HCT116 (cell line): Measurements from ENCODE around the gene CCDC106. TPM values are rescaled to one million over a fixed set of nuclear protein-coding genes. Genes with fewer than 3 reads are reported as not detected.

Source experiments
- ATAC-seq: fragments of 200-7000 bp; cut with Tn5 transposase; 2 replicates; pipeline ENCODE4 v1.9.1; 2020; ENCODE audit warnings: mild to moderate bottlenecking, moderate library complexity
- BruUV-seq: library from RNA; stranded (reverse); fragments of 400-500 nt; replicated peaks from 2 replicates; lab custom pipeline; 2021; lab: Mats Ljungman, UMichigan
- CTCF ChIA-PET: fragments of 300-600 bp; sonication (Branson Sonifier 250); formaldehyde crosslinking; loops from one replicate; lab custom pipeline; 2021; ENCODE audit warnings: antibody characterized with exemption; lab: Charles Lee
- POLR2A ChIA-PET: fragments of 300-600, 350-600 bp; sonication (Branson Sonifier 250); formaldehyde crosslinking; loops from one replicate; lab custom pipeline; 2021; ENCODE audit warnings: antibody characterized with exemption; lab: Charles Lee
- RAD21 ChIA-PET, 2 experiments: fragments of 300-600 bp; sonication (Branson Sonifier 250); formaldehyde crosslinking; loops; one replicate each; lab custom pipeline; 2023; ENCODE audit warnings: low total read pairs in 2 of 2; ENCODE audit not compliant: uncharacterized antibody in 2 of 2, unreplicated experiment in 2 of 2, low non-redundant PET in 1 of 2; lab: Charles Lee
- DNase-seq: peaks from one replicate; pipeline ENCODE4 v3.0.0-alpha.2; 2010; ENCODE audit warnings: low read depth, low spot score
- H2AFZ ChIP-seq: fragments of 200-600 bp; shearing (Covaris generic), sonication (generic); 2 replicates; pipeline ENCODE4 v1.6.1; 2017; ENCODE audit warnings: low read depth, mixed run types, mixed read lengths, antibody characterized with exemption, low read length; ENCODE audit not compliant: poor library complexity, severe bottlenecking
- H3K27ac ChIP-seq: 2 replicates; pipeline ENCODE4 v1.5.1; 2012; ENCODE audit warnings: low read depth, low read length
- H3K27me3 ChIP-seq: fragments of 200-600 bp; sonication (generic); 2 replicates; pipeline ENCODE4 v1.6.1; 2016; ENCODE audit warnings: mixed run types, low read length, mixed read lengths; ENCODE audit not compliant: insufficient read depth
- H3K36me3 ChIP-seq, 2 experiments: fragments of 200-500 bp in 1 of 2; fragments of 200-600 bp in 1 of 2; sonication (Bioruptor generic) in 1 of 2; sonication (generic) in 1 of 2; 2 replicates each; pipeline versions ENCODE4 v1.5.1 to v1.6.1; 2014 to 2016; ENCODE audit warnings: low read length in 2 of 2, inconsistent platforms in 1 of 2, mixed read lengths in 1 of 2, mixed run types in 1 of 2; ENCODE audit not compliant: insufficient read depth in 2 of 2, control insufficient read depth in 1 of 2
- H3K4me1 ChIP-seq, 2 experiments: fragments of 200-600 bp in 1 of 2; sonication (generic) in 1 of 2; 2 replicates each; pipeline versions ENCODE4 v1.5.1 to v1.6.1; 2012 to 2017; ENCODE audit warnings: low read length in 2 of 2, inconsistent platforms in 1 of 2, mild to moderate bottlenecking in 1 of 2, mixed read lengths in 1 of 2, mixed run types in 1 of 2, moderate library complexity in 1 of 2; ENCODE audit not compliant: insufficient read depth in 2 of 2, control insufficient read depth in 1 of 2
- H3K4me2 ChIP-seq: fragments of 200-600 bp; sonication (generic); 2 replicates; pipeline ENCODE4 v1.6.1; 2017; ENCODE audit warnings: mixed run types, low read length, mixed read lengths
- H3K4me3 ChIP-seq, 2 experiments: fragments of 200-600 bp in 1 of 2; sonication (generic) in 1 of 2; replicated peaks in 1 of 2; 2 replicates each; pipeline ENCODE4 v1.5.1; 2011 to 2016; ENCODE audit warnings: low read length in 2 of 2, control low read depth in 1 of 2, low read depth in 1 of 2, mild to moderate bottlenecking in 1 of 2, mixed read lengths in 1 of 2, mixed run types in 1 of 2
- H3K79me2 ChIP-seq: fragments of 200-600 bp; sonication (generic); 2 replicates; pipeline ENCODE4 v1.6.1; 2017; ENCODE audit warnings: mild to moderate bottlenecking, mixed run types, low read length, moderate library complexity, mixed read lengths; ENCODE audit not compliant: insufficient read depth
- H3K9ac ChIP-seq: fragments of 200-600 bp; sonication (generic); 2 replicates; pipeline ENCODE4 v1.6.1; 2016; ENCODE audit warnings: low read length, mixed read lengths
- H3K9me2 ChIP-seq: fragments of 200-600 bp; sonication (generic), shearing (Covaris generic); 2 replicates; pipeline ENCODE4 v1.6.1; 2017; ENCODE audit warnings: mixed run types, mild to moderate bottlenecking, moderate library complexity; ENCODE audit not compliant: insufficient read depth
- H3K9me3 ChIP-seq, 2 experiments: fragments of 200-500 bp in 1 of 2; fragments of 200-600 bp in 1 of 2; sonication (Bioruptor generic) in 1 of 2; sonication (generic) in 1 of 2; 2 replicates each; pipeline ENCODE4 v1.6.1; 2014 to 2017; ENCODE audit warnings: low read length in 2 of 2, mixed read lengths in 2 of 2, inconsistent platforms in 1 of 2, low read depth in 1 of 2, mild to moderate bottlenecking in 1 of 2, mixed run types in 1 of 2, moderate library complexity in 1 of 2; ENCODE audit not compliant: control insufficient read depth in 1 of 2, insufficient read depth in 1 of 2
- H4K20me1 ChIP-seq: fragments of 200-600 bp; sonication (generic), shearing (Covaris generic); 2 replicates; pipeline ENCODE4 v1.6.1; 2017; ENCODE audit warnings: mixed run types, mild to moderate bottlenecking, moderate library complexity; ENCODE audit not compliant: insufficient read depth
- CEBPB ChIP-seq: IDR thresholded peaks from 2 replicates; pipeline ENCODE4 v1.6.1; 2012; ENCODE audit warnings: low read depth
- EGR1 ChIP-seq: IDR thresholded peaks from 2 replicates; pipeline ENCODE4 v1.6.1; 2012; ENCODE audit warnings: low read depth
- ELF1 ChIP-seq: IDR thresholded peaks from 2 replicates; pipeline ENCODE4 v1.6.1; 2012; ENCODE audit warnings: low read depth, borderline replicate concordance
- EZH2 ChIP-seq: fragments of 200-600 bp; sonication (generic); IDR thresholded peaks from 2 replicates; pipeline ENCODE4 v1.6.1; 2017; ENCODE audit warnings: antibody characterized with exemption, mixed run types
- FOSL1 ChIP-seq: IDR thresholded peaks from 2 replicates; pipeline ENCODE4 v1.6.1; 2012; ENCODE audit warnings: low read depth
- JUND ChIP-seq: IDR thresholded peaks from 2 replicates; pipeline ENCODE4 v1.6.1; 2012
- POLR2A ChIP-seq: IDR thresholded peaks from 2 replicates; pipeline ENCODE4 v1.7.0; 2011; ENCODE audit warnings: borderline replicate concordance; ENCODE audit not compliant: insufficient read depth, insufficient read length; ENCODE audit errors: extremely low read depth
- POLR2AphosphoS5 ChIP-seq: IDR thresholded peaks from 2 replicates; pipeline ENCODE4 v1.6.1; 2011; ENCODE audit warnings: mild to moderate bottlenecking, low read depth, low read length, moderate library complexity
- SP1 ChIP-seq: IDR thresholded peaks from 2 replicates; pipeline ENCODE4 v1.6.1; 2012; ENCODE audit warnings: low read depth
- TCF7L2 ChIP-seq: IDR thresholded peaks from 2 replicates; pipeline ENCODE4 v1.7.0; 2011; ENCODE audit warnings: borderline replicate concordance, inconsistent platforms; ENCODE audit not compliant: insufficient read depth, insufficient read length; ENCODE audit errors: extremely low read depth
- ZNF274 ChIP-seq: fragments of 200-500 bp; sonication (Bioruptor generic); IDR thresholded peaks from 2 replicates; pipeline ENCODE4 v1.6.1; 2014; ENCODE audit warnings: mild to moderate bottlenecking, low read depth, low read length, inconsistent platforms
- intact Hi-C: fragments of 100-400 bp; cut with micrococcal nuclease; formaldehyde crosslinking; loops from 2 replicates; pipeline ENCODE4 v1.10.0; 2022
- total RNA-seq: library from RNA; stranded (reverse); gene quantifications from one replicate; pipeline ENCODE4 v1.2.1, GENCODE V29; 2021; ENCODE audit not compliant: unreplicated experiment
- TF ChIP-seq, protein P1 (sequence below): IDR thresholded peaks from 2 replicates; pipeline ENCODE4 v1.6.1; 2012
- TF ChIP-seq, protein P2 (sequence below): IDR thresholded peaks from 2 replicates; pipeline ENCODE4 v1.6.1; 2011; ENCODE audit warnings: mild to moderate bottlenecking, low read length, moderate library complexity; ENCODE audit not compliant: insufficient replicate concordance; ENCODE audit errors: extremely low read depth
- TF ChIP-seq, protein P3 (sequence below), 3 experiments: fragments of 200-600 bp in 1 of 3; sonication (generic) in 1 of 3; IDR thresholded peaks in 2 of 3; conservative IDR thresholded peaks in 1 of 3; 2 replicates each; pipeline ENCODE4 v1.5.1; 2012 to 2017; ENCODE audit warnings: low read depth in 2 of 3, low read length in 2 of 3, antibody characterized with exemption in 1 of 3, borderline replicate concordance in 1 of 3, control low read depth in 1 of 3, mild to moderate bottlenecking in 1 of 3, mixed read lengths in 1 of 3, mixed run types in 1 of 3, moderate library complexity in 1 of 3; ENCODE audit not compliant: insufficient read depth in 1 of 3

The CCDC106 gene
- total RNA-seq, 1 experiment from 2014 or later, result 1.0 TPM

DNA sequence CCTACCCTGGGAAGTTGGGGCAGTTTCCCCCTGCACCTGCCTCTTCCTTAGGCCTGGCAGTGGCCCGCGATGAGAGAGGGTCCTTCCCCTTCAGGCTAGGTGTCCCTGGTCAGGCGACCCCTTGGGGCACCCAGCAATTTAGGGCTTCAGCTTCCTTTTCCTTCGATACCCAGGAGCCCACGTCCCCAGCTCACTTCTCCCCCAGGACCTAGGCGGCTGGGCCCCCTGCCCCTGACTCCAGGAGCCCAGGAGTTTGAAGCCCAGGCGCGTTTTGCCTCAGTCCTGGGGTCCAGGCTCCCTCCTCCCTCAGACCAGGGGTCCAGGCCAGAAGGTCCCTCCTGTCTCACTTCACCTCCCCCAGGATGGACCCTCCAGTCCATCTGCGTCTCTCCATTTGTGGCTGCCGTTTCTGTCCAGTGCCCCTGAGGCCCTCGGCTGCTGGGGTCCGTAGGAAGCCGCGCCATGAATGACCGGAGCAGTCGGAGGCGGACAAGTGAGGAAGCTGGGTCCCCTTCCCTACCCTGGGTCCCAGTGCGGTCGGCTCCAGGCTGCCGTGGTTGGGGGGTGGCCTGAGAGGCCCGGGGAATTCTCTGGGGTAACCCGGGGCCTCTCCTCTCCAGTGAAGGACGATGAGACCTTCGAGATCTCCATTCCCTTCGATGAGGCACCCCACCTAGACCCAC, 714 bp downstream of the CCDC106 start:
- Histone ChIP-seq H3K36me3 (peaks cover 10 to 12% of the 10 kb centered on the region in 2 experiments; a peak in 3 of 4 replicates), H2AFZ (no peak overlapping the region), H3K9ac (no peak overlapping the region), H3K27me3 (no peaks in the 10 kb centered on the region), H3K9me2 (no peaks in the 10 kb centered on the region), H3K4me2 (no peak overlapping the region), H3K27ac (no peak overlapping the region), H3K4me1 (peaks cover 11 to 22% of the 10 kb centered on the region in 2 experiments; a peak in 3 of 4 replicates), H3K9me3 (no peaks in the 10 kb centered on the region), H4K20me1 (no peaks in the 10 kb centered on the region), H3K79me2 (peaks cover 20% of the 10 kb centered on the region), H3K4me3 (no peak overlapping the region)
- no peak for DNase-seq
- no peak for ATAC-seq
- POLR2A ChIA-PET, result no interaction called here
- CTCF ChIA-PET, result no interaction called here
- intact Hi-C loops, result no loop called here
- no TSS peak for BruUV-seq
- RAD21 ChIA-PET, result no interaction called here
- TF ChIP-seq, protein P1, sequence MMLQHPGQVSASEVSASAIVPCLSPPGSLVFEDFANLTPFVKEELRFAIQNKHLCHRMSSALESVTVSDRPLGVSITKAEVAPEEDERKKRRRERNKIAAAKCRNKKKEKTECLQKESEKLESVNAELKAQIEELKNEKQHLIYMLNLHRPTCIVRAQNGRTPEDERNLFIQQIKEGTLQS, result no peak
- TF ChIP-seq TCF7L2 (no peak), FOSL1 (no peak), JUND (no peak), EZH2 (no peak), POLR2AphosphoS5 (no peak), EGR1 (no peak), ELF1 (no peak), CEBPB (no peak), SP1 (no peak), ZNF274 (no peak), POLR2A (no peak)
- TF ChIP-seq, protein P2, sequence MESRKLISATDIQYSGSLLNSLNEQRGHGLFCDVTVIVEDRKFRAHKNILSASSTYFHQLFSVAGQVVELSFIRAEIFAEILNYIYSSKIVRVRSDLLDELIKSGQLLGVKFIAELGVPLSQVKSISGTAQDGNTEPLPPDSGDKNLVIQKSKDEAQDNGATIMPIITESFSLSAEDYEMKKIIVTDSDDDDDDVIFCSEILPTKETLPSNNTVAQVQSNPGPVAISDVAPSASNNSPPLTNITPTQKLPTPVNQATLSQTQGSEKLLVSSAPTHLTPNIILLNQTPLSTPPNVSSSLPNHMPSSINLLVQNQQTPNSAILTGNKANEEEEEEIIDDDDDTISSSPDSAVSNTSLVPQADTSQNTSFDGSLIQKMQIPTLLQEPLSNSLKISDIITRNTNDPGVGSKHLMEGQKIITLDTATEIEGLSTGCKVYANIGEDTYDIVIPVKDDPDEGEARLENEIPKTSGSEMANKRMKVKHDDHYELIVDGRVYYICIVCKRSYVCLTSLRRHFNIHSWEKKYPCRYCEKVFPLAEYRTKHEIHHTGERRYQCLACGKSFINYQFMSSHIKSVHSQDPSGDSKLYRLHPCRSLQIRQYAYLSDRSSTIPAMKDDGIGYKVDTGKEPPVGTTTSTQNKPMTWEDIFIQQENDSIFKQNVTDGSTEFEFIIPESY, result no peak
- TF ChIP-seq, protein P3, sequence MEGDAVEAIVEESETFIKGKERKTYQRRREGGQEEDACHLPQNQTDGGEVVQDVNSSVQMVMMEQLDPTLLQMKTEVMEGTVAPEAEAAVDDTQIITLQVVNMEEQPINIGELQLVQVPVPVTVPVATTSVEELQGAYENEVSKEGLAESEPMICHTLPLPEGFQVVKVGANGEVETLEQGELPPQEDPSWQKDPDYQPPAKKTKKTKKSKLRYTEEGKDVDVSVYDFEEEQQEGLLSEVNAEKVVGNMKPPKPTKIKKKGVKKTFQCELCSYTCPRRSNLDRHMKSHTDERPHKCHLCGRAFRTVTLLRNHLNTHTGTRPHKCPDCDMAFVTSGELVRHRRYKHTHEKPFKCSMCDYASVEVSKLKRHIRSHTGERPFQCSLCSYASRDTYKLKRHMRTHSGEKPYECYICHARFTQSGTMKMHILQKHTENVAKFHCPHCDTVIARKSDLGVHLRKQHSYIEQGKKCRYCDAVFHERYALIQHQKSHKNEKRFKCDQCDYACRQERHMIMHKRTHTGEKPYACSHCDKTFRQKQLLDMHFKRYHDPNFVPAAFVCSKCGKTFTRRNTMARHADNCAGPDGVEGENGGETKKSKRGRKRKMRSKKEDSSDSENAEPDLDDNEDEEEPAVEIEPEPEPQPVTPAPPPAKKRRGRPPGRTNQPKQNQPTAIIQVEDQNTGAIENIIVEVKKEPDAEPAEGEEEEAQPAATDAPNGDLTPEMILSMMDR (IDR thresholded peaks at IDR 0.05 in 2 of 3, conservative IDR thresholded peaks at IDR 0.05 in 1 of 3; ENCODE audit: borderline replicate concordance in 1 of 3, insufficient read depth in 1 of 3, low read depth in 2 of 3, low read length in 2 of 3), result no peak
